CD4-positive, alpha-beta T cell treated with Interleukin-12 subunit alpha and Interleukin-12 subunit beta, for 1 hour (primary cell): ENCODE results near the gene SSB.
"Not testable (repeated sequence)": the region's sequence is repeated elsewhere in the genome, so short reads cannot be mapped to it uniquely, and the experiment has no call there.

Source experiments
- DNase-seq: peaks from one replicate; pipeline ENCODE4 v3.0.0-alpha.2; 2020

SSB gene

DNA sequence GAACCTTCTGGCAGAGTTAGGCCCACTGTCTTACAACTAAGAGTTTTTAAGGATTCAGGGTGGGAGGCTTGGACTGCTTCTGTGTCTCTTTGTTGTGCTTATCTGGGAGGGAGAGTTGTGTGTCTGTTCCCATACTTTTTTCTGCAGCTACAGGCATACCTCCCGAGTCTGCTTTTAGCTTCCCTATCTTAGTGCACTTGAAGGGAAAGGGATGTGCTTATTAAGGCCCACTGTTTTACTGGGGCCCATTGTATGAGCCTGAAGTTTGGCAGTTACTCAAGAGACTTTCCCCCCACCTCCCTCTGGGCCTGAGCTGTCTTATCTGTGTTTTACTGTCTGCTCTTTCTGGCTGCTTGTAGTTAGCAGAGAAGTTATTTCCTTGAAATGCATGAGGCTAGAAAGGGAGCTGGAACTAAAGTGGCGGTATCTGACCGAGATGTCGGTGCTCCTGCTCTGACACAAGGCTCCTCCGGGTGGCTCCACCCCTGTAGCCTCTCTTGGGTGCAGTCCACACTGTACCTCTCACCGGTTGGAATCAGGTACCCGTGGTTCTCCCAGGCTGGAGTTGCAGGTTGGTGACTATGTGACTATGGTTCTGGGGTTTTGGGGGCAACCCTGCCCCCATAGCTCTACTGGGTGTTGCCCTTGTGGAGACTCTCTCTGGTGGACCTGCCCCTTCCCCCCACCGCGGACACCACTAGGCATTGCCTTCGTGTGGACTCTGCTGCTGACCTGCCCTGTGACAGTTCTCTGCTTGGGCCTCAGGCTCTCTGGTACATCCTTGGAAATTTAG, 41.5 kb downstream of the SSB start:
- DNase-seq: no peak

DNA sequence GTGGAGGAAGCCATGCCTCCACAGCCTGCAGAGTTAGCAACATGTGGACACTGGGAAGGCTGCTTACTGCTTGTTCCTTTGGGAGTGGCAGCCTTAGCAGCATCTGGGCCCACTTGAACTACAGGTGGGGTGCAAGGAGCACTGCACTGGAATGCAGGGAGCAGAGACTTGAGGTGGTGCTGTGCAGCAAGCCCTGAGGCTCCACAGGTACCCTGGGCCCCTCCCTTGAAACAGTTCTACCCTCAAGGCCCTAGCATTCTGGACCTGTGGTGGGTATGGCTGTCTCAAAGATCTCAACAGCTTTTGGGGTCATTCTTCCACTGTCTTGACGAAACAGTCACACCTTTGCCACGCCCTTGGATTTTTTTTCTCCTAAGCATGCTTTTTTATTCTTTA, 42.1 kb downstream of the SSB start:
- DNase-seq: no peak

DNA sequence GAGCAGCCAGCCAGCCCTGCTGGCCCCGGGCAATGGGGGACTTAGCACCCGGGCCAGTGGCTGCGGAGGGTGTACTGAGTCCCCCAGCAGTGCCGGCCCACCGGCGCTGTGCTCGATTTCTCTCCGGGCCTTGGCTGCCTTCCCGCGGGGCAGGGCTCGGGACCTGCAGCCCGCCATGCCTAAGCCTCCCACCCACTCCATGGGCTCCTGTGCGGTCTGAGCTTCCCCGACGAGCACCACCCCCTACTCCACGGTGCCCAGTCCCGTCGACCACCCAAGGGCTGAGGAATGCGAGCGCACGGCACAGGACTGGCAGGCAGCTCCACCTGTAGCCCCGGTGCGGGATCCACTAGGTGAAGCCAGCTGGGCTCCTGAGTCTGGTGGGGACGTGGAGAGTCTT, 43.0 kb downstream of the SSB start:
- DNase-seq: not testable (repeated sequence)

DNA sequence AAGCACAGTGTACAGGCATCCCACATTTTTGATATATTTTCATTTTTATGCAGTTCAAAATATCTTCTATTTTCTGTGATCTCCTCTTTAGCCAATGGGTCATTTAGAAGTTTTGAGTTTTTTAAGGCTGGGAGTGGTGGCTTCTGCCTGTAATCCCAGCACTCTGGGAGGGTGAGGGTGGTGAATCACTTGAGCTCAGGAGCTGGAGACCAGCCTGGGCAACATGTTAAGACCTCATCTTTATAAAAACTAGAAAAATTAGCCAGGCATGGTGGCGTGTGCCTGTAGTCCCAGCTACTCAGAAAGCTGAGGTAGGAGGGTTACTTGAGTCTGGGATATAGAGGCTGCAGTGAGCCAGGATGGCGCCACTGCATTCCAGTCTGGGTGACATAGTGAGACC, 46.3 kb downstream of the SSB start:
- DNase-seq: no peak

DNA sequence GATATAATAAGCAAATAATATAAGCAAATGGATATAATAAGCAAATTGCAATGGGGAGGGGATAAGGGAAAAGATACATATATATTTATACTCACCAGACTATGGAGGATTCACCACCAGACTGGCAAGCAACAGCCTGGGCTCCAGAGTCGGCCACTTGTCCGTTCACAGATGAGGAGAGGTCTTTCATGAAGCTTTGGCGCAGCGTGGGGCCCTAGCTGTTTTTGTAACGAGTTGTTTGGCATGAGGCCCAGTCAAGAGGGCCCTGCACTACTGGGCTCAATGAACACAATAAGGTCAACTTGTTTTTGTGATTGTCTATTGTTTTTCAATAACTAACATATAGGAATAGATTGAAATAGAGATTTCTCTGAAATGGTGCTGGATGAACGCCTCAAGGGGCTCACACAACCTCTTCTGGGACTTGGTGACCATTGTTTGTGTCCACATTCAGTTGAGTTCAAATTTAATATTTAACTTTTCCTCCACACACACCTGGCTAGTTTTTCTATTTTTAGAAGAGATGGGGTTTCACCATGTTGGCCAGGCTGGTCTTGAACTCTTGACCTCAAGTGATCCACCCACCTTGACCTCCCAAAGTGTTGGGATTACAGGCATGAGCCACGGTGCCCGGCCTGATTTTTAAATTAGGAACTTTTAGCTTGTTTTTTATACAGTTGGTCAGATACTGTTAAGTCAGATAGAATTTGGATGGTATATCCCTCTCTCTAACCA, 50.5 kb downstream of the SSB start:
- DNase-seq: not testable (repeated sequence)

DNA sequence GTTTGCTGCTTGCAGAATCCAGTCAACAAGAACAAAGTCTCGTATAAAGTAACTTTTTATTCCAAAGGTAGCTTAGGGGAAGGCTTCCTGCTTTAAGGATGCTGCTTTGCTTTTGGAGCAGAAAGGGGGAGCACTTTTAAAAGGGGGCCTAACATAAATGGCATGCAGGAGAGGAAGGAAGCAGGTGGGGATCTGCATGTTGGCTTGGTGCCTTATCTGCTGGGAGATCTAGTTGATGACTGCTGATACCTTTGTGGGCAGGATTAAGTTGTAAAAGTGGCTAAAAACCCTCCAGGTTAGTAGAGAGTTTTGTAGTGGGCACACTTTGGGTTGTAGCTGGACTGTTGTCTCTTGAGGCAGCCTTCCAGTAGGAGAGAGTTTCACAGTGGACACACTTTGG, 51.0 kb downstream of the SSB start:
- no peak for DNase-seq

DNA sequence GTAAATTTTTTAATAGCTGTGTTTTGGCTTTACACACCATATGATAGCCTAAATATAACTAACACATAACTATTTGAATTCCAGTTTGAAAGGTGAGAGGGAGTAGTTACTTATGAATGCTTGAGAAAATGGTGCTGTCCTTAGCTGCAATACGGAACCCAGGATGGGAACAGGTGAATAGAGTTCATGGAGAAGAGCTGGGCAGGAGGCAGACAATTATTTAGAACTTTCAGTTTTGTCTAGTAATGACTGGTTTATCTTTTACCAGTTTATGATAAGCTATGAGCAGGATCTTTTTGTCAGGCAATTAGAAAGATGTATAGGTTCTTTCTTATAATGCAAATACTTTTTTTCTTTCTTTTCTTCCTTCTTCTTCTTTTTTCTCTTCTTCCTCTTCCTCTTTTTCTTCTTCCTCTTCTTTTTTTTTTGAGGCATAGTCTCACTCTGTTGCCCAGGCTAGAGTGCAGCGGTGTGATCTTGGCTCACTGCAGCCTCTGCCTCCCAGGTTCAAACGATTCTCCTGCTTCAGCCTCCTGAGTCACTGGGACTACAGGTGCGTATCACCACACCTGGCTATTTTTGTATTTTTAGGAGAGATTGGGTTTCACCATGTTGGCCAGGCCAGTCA, 54.5 kb downstream of the SSB start:
- no peak for DNase-seq

DNA sequence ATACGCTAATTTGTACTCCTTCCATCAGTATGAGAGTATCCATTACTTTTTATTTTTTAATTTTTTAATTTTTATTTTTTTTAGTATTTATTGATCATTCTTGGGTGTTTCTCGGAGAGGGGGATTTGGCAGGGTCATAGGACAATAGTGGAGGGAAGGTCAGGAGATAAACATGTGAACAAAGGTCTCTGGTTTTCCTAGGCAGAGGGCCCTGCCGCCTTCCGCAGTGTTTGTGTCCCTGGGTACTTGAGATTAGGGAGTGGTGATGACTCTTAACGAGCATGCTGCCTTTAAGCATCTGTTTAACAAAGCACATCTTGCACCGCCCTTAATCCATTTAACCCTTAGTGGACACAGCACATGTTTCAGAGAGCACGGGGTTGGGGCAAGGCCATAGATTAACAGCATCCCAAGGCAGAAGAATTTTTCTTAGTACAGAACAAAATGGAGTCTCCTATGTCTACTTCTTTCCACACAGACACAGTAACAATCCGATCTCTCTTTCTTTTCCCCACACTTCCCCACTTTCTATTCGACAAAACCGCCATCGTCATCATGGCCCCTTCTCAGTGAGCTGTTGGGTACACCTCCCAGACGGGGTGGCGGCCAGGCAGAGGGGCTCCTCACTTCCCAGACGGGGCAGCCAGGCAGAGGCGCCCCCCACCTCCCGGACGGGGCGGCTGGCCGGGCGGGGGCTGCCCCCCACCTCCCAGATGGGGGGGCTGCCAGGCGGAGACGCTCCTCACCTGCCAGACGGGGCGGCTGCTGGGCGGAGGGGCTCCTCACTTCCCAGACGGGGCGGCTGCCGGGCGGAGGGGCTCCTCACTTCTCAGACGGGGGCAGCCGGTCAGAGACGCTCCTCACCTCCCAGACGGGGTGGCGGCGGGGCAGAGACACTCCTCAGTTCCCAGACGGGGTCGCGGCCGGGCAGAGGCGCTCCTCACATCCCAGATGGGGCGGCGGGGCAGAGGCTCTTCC, 56.9 kb downstream of the SSB start:
- DNase-seq: not testable (repeated sequence)

DNA sequence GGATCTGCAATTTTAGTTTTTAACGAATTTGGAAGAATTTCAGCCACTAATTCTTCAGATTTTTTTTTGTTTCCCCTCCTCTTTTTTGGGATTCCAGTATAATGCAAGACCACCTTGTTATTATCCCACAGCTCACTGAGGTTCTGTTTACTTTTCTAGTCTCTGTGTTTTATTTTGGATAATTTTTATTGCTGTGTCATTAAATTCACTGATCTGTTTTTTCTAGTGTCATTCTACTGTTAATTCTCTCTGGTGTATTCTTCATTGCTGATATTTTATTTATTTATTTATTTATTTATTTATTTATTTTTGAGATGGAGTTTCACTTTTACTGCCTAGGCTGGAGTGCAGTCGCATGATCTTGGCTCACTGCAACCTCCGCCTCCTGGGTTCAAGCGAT, 60.8 kb downstream of the SSB start:
- no peak for DNase-seq

DNA sequence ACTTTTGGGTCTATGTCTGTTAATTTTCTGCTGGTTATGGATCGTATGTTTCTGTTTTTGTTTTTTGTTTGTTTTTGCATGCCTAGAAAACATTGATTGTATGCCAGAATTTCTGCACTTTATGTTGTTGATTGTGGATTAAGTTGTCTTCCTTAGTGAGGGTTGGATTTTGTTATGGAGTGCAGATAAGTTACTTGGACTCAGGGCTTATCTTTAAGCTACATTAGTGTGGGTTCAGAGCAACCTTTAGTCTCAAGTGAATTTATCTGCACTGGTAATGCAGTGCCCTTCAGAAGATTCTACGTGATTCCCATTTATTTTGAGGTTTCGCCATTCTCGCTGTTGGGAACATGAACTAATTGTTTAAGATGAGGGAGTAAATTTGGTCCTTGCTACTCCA, 61.5 kb downstream of the SSB start:
- no peak for DNase-seq
